Keratinocyte (primary cell): Measurements from ENCODE around the gene CD226. TPM values are rescaled to one million over a fixed set of nuclear protein-coding genes. Genes with fewer than 3 reads are reported as not detected.

Experiments used
- DNase-seq: peaks from one replicate; pipeline ENCODE4 v3.0.0-alpha.2; 2011; ENCODE audit warnings: low read depth, missing footprints, low spot score
- FAIRE-seq: peaks from 2 replicates; lab custom pipeline; 2011; peaks lifted over from hg19 to GRCh38; lab: Jason Lieb, UNC
- H2AFZ ChIP-seq: 2 replicates; pipeline ENCODE4 v1.6.0; 2012; ENCODE audit warnings: low read length, control low read depth, inconsistent platforms; ENCODE audit not compliant: control insufficient read depth
- H3K27ac ChIP-seq: 2 replicates; pipeline ENCODE4 v1.5.1; 2011; ENCODE audit warnings: low read length; ENCODE audit not compliant: control insufficient read depth, insufficient read depth
- H3K27me3 ChIP-seq: 3 replicates; pipeline ENCODE4 v1.6.0; 2011; ENCODE audit warnings: low read length; ENCODE audit not compliant: control insufficient read depth, insufficient read depth; ENCODE audit errors: extremely low read depth
- H3K36me3 ChIP-seq, 2 experiments: 2 replicates in 1 of 2; 3 replicates in 1 of 2; pipeline ENCODE4 v1.5.1; 2011; ENCODE audit warnings: low read length in 2 of 2, mild to moderate bottlenecking in 1 of 2; ENCODE audit not compliant: control insufficient read depth in 2 of 2, insufficient read depth in 2 of 2; ENCODE audit errors: extremely low read depth in 1 of 2
- H3K4me1 ChIP-seq: 3 replicates; pipeline ENCODE4 v1.5.1; 2011; ENCODE audit warnings: low read length; ENCODE audit not compliant: control insufficient read depth, insufficient read depth; ENCODE audit errors: extremely low read depth
- H3K4me2 ChIP-seq: 3 replicates; pipeline ENCODE4 v1.6.0; 2011; ENCODE audit warnings: low read depth, low read length; ENCODE audit not compliant: control insufficient read depth, insufficient read depth; ENCODE audit errors: extremely low read depth
- H3K4me3 ChIP-seq, 3 experiments: fragments of 200-600 bp in 1 of 3; sonication (generic) in 1 of 3; 2 replicates in 2 of 3; 3 replicates in 1 of 3; pipeline ENCODE4 v1.5.1; 2011 to 2016; ENCODE audit warnings: low read length in 3 of 3, mild to moderate bottlenecking in 3 of 3, control low read depth in 2 of 3, inconsistent platforms in 1 of 3, low read depth in 1 of 3, mixed read lengths in 1 of 3, mixed run types in 1 of 3, moderate library complexity in 1 of 3; ENCODE audit not compliant: control insufficient read depth in 2 of 3, insufficient read depth in 2 of 3; ENCODE audit errors: extremely low read depth in 1 of 3
- H3K79me2 ChIP-seq: 2 replicates; pipeline ENCODE4 v1.6.0; 2012; ENCODE audit warnings: low read length; ENCODE audit not compliant: control insufficient read depth, insufficient read depth
- H3K9ac ChIP-seq: 3 replicates; pipeline ENCODE4 v1.6.0; 2011; ENCODE audit warnings: low read length; ENCODE audit not compliant: control insufficient read depth, insufficient read depth; ENCODE audit errors: extremely low read depth
- H3K9me1 ChIP-seq: 3 replicates; pipeline ENCODE4 v1.6.0; 2011; ENCODE audit warnings: low read length; ENCODE audit not compliant: control insufficient read depth, insufficient read depth; ENCODE audit errors: extremely low read depth
- H3K9me3 ChIP-seq: 2 replicates; pipeline ENCODE4 v1.5.1; 2012; ENCODE audit warnings: low read depth, low read length; ENCODE audit not compliant: control insufficient read depth
- H4K20me1 ChIP-seq: 3 replicates; pipeline ENCODE4 v1.6.0; 2011; ENCODE audit warnings: low read length; ENCODE audit not compliant: control insufficient read depth, insufficient read depth; ENCODE audit errors: extremely low read depth
- CTCF ChIP-seq, 3 experiments: IDR thresholded peaks in 1 of 3; conservative IDR thresholded peaks in 1 of 3; optimal IDR thresholded peaks in 1 of 3; 2 replicates in 2 of 3; 3 replicates in 1 of 3; pipeline versions ENCODE3 to v1.5.1; 2011; ENCODE audit warnings: low read length in 3 of 3, mild to moderate bottlenecking in 3 of 3, moderate library complexity in 2 of 3, control low read depth in 1 of 3, inconsistent platforms in 1 of 3; ENCODE audit not compliant: insufficient read depth in 2 of 3; ENCODE audit errors: extremely low read depth in 1 of 3
- EZH2 ChIP-seq: IDR thresholded peaks from one replicate; pipeline ENCODE4 v1.6.1; 2012; ENCODE audit warnings: inconsistent platforms, mild to moderate bottlenecking, low read length, moderate library complexity
- dilution Hi-C: fragments of 300-500 bp; cut with MboI; formaldehyde crosslinking; loops from one replicate; pipeline ENCODE4 v1.7.0; 2020; ENCODE audit warnings: low sequenced_read_pairs; ENCODE audit not compliant: extremely low pct_ligation_motif_present
- polyA plus RNA-seq, 5 experiments: library from polyadenylated mRNA; depleted of rRNA in 3 of 5; stranded (reverse) in 3 of 5; stranded (forward) in 1 of 5; unstranded in 1 of 5; fragments of >200 nt; gene quantifications; 1 replicate in 1 of 5; 2 replicates in 3 of 5; 3 replicates in 1 of 5; pipeline versions ENCODE4 v1.2.1 to v1.2.3, GENCODE V29; 2011 to 2012; ENCODE audit warnings: missing spikeins in 2 of 5, low read depth in 1 of 5, low replicate concordance in 1 of 5

CD226 gene
- polyA plus RNA-seq, 1 donor (not counting 4 experiments of a cell fraction or from before 2014, with no cell fraction given) = 1.3 TPM

- no peak overlapping the region for H3K27ac ChIP-seq
- H3K9me1 ChIP-seq = no peaks in the 10 kb centered on the region
- H3K4me3 ChIP-seq = no peak overlapping the region
- no peak overlapping the region for H3K4me2 ChIP-seq
- dilution Hi-C loops = no loop called here
- TF ChIP-seq EZH2 = no peak
- TF ChIP-seq CTCF (optimal IDR thresholded peaks at IDR 0.05 in 1 of 3, IDR thresholded peaks at IDR 0.05 in 1 of 3, conservative IDR thresholded peaks at IDR 0.05 in 1 of 3; ENCODE audit: extremely low read depth in 1 of 3, insufficient read depth in 2 of 3, low read length in 3 of 3) = no peak
- H3K79me2 ChIP-seq = no peaks in the 10 kb centered on the region
- H3K9me3 ChIP-seq = no peaks in the 10 kb centered on the region
- no peak overlapping the region for H3K9ac ChIP-seq
- FAIRE-seq (no peak), DNase-seq (no peak)
- H3K36me3 ChIP-seq = no peaks in the 10 kb centered on the region
- H3K4me1 ChIP-seq = no peaks in the 10 kb centered on the region
- no peaks in the 10 kb centered on the region for H3K27me3 ChIP-seq
- no peaks in the 10 kb centered on the region for H4K20me1 ChIP-seq
- H2AFZ ChIP-seq = no peak overlapping the region
Measured at GRCh38 chr18:69956057-69956456, 8.4 kb upstream of the CD226 start.

- Histone ChIP-seq H2AFZ (no peak overlapping the region), H3K9me3 (no peaks in the 10 kb centered on the region), H4K20me1 (no peaks in the 10 kb centered on the region), H3K27ac (no peak overlapping the region), H3K4me2 (no peak overlapping the region), H3K36me3 (no peaks in the 10 kb centered on the region), H3K4me3 (no peak overlapping the region), H3K4me1 (no peaks in the 10 kb centered on the region), H3K9me1 (no peaks in the 10 kb centered on the region), H3K79me2 (no peaks in the 10 kb centered on the region), H3K27me3 (no peaks in the 10 kb centered on the region), H3K9ac (no peak overlapping the region)
- TF ChIP-seq EZH2 (no peak), CTCF (optimal IDR thresholded peaks at IDR 0.05 in 1 of 3, IDR thresholded peaks at IDR 0.05 in 1 of 3, conservative IDR thresholded peaks at IDR 0.05 in 1 of 3; ENCODE audit: extremely low read depth in 1 of 3, insufficient read depth in 2 of 3, low read length in 3 of 3) (no peak)
- no peak for FAIRE-seq
- DNase-seq = no peak
- dilution Hi-C loops = no loop called here
Measured at GRCh38 chr18:69954719-69955480, 7.2 kb upstream of the CD226 start.
